Psoas muscle (tissue), 8 donors: ENCODE data around the gene AKAP6. TPM values are rescaled to one million over a fixed set of nuclear protein-coding genes. Genes with fewer than 3 reads are reported as not detected.

Experiments
- ATAC-seq, 4 donors: fragments of 200-7000 bp; cut with Tn5 transposase; one replicate each; pipeline ENCODE4 v1.9.1; 2020; ENCODE audit warnings: moderate library complexity in 3 of 4, mild to moderate bottlenecking in 2 of 4
- DNase-seq, 2 donors: peaks; one replicate each; pipeline ENCODE4 v3.0.0-alpha.2; 2020
- H3K27ac ChIP-seq: fragments of 200-600 bp; one replicate; pipeline ENCODE4 v1.8.0; 2022
- H3K27me3 ChIP-seq, 3 donors: fragments of 200-600 bp in 1 of 3; one replicate each; pipeline versions ENCODE4 v1.6.1 to v1.8.0; 2013 to 2022; ENCODE audit warnings: low read length in 2 of 3, mild to moderate bottlenecking in 2 of 3, moderate library complexity in 1 of 3; ENCODE audit not compliant: insufficient read depth in 3 of 3
- H3K36me3 ChIP-seq, 2 donors: fragments of 200-600 bp in 1 of 2; one replicate each; pipeline versions ENCODE4 v1.6.1 to v1.8.0; 2013 to 2022; ENCODE audit warnings: low read depth in 1 of 2, mild to moderate bottlenecking in 1 of 2, moderate library complexity in 1 of 2; ENCODE audit not compliant: insufficient read depth in 1 of 2
- H3K4me1 ChIP-seq: fragments of 200-600 bp; one replicate; pipeline ENCODE4 v1.8.0; 2022
- H3K4me3 ChIP-seq: fragments of 200-600 bp; one replicate; pipeline ENCODE4 v1.8.0; 2022; ENCODE audit warnings: mild to moderate bottlenecking
- H3K9me3 ChIP-seq: fragments of 200-600 bp; one replicate; pipeline ENCODE4 v1.8.0; 2022
- WGBS, 3 donors: extraction: QIAGEN DNeasy Blood & Tissue Kit; methylation state at CpG; one replicate each; pipeline versions ENCODE4 v1.1.6 to v1.1.7; 2013; 5-methylcytosine and 5-hydroxymethylcytosine counted together
- intact Hi-C, 2 donors: fragments of 100-400 bp; cut with DNase I; formaldehyde crosslinking; loops; one replicate each; pipeline versions ENCODE4 v1.11.0 to v1.14.2; 2022
- polyA plus RNA-seq, 3 donors: library from polyadenylated mRNA; stranded (reverse); fragments of 200-250 nt; gene quantifications; one replicate each; pipeline ENCODE4 v1.2.3, GENCODE V29; 2013
- total RNA-seq, 4 donors: library from RNA; stranded (reverse); fragmentation: NEBNext Ultra II Directional in 2 of 4; extraction: Animal tissue kit (Norgen Biotek cat#: 25700) in 2 of 4; gene quantifications; one replicate each; pipeline versions ENCODE4 v1.2.1 to v1.2.4, GENCODE V29; 2021 to 2023
- TF ChIP-seq, protein P1 (sequence below): fragments of 200-600 bp; IDR thresholded peaks from one replicate; pipeline ENCODE4 v1.8.0; 2022; ENCODE audit warnings: antibody characterized with exemption
- donor health status: healthy with polysubstance abuse.
- donor health status: DM: no; HTN: no; CAD: no; lungs with moderate emphysema.
- donor health status: Bipolar disorder and iron deficiency.
- donor health status: healthy.
- donor health status: DM: yes; HTN: yes; CAD: no.
- donor health status: DM: no; HTN: no; CAD: no.
- donor health status: DM: no; HTN: no; CAD: no.
- donor health status: DM: yes; HTN: yes; CAD: no.

AKAP6 gene
- total and polyA plus RNA-seq, 7 donors = 9.1 to 173 (median 113) TPM

GRCh38 chr14:32494609-32495434 is 165.7 kb downstream of the AKAP6 start:
- TF ChIP-seq, protein P1, sequence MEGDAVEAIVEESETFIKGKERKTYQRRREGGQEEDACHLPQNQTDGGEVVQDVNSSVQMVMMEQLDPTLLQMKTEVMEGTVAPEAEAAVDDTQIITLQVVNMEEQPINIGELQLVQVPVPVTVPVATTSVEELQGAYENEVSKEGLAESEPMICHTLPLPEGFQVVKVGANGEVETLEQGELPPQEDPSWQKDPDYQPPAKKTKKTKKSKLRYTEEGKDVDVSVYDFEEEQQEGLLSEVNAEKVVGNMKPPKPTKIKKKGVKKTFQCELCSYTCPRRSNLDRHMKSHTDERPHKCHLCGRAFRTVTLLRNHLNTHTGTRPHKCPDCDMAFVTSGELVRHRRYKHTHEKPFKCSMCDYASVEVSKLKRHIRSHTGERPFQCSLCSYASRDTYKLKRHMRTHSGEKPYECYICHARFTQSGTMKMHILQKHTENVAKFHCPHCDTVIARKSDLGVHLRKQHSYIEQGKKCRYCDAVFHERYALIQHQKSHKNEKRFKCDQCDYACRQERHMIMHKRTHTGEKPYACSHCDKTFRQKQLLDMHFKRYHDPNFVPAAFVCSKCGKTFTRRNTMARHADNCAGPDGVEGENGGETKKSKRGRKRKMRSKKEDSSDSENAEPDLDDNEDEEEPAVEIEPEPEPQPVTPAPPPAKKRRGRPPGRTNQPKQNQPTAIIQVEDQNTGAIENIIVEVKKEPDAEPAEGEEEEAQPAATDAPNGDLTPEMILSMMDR = no peak
- Histone ChIP-seq H3K36me3 (no peaks in the 10 kb centered on the region), H3K9me3 (no peaks in the 10 kb centered on the region), H3K27me3 (no peaks in the 10 kb centered on the region), H3K4me3 (peak overlapping the region; percentile 73), H3K4me1 (peaks cover 39% of the 10 kb centered on the region), H3K27ac (peak overlapping the region; percentile 95)
- intact Hi-C loops = loop anchor here (2.0 to 10.0 kb wide), 2 partner anchors 14 to 60 kb away; no protein-coding TSS in a partner anchor
- ATAC-seq (peak; percentile 86 to 89 (median 87)), DNase-seq (peak; percentile 20 to 59)
- WGBS, 3 donors = 21 to 28% (median 27%) methylated on average over 5 of the region's 5 CpGs

- intact Hi-C loops = loop anchor here (2.0 to 10.0 kb wide), 2 partner anchors 13 to 59 kb away; no protein-coding TSS in a partner anchor
- Histone ChIP-seq H3K9me3 (no peaks in the 10 kb centered on the region), H3K36me3 (no peaks in the 10 kb centered on the region), H3K27ac (peak overlapping the region; percentile 95), H3K4me1 (peaks cover 45% of the 10 kb centered on the region), H3K27me3 (no peaks in the 10 kb centered on the region), H3K4me3 (peak overlapping the region; percentile 73)
- TF ChIP-seq, protein P1 = no peak
- ATAC-seq (peak in 1 of 4 donors; percentile 53), DNase-seq (no peak)
- 26 to 30% (median 29%) methylated on average over 6 of the region's 6 CpGs for WGBS, 3 donors
These were observed 166.3 kb downstream of the AKAP6 start for GRCh38 chr14:32495435-32495734.

DNA sequence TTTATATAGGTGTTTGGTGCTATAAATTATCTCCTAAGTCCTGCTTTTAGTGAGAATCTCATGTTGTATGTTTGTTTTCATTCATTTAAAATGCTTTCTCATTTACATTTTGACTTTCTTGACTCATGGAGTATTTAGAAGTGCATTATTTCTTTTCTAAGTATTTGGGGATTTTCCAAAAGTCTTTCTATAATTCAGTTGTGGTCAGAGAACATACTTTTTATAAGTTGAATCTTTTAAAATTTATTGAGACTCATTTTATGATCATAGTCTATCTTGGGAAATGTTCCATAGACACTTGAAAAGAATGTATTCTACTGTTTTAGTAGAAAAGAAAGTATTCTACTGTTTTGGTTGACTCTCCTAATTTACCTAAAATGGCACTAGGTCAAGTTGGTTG is 168.2 kb downstream of the AKAP6 start:
- Histone ChIP-seq H3K27ac (peak overlapping the region; percentile 95), H3K4me3 (peak overlapping the region; percentile 73), H3K9me3 (no peaks in the 10 kb centered on the region), H3K27me3 (no peaks in the 10 kb centered on the region), H3K4me1 (peaks cover 39% of the 10 kb centered on the region), H3K36me3 (no peaks in the 10 kb centered on the region)
- intact Hi-C loops = loop anchor here in 1 of 2 donors (10.0 kb wide), 1 partner anchor 58 kb away; no protein-coding TSS in a partner anchor
- DNase-seq (no peak), ATAC-seq (no peak)
- TF ChIP-seq, protein P1 = no peak

DNA sequence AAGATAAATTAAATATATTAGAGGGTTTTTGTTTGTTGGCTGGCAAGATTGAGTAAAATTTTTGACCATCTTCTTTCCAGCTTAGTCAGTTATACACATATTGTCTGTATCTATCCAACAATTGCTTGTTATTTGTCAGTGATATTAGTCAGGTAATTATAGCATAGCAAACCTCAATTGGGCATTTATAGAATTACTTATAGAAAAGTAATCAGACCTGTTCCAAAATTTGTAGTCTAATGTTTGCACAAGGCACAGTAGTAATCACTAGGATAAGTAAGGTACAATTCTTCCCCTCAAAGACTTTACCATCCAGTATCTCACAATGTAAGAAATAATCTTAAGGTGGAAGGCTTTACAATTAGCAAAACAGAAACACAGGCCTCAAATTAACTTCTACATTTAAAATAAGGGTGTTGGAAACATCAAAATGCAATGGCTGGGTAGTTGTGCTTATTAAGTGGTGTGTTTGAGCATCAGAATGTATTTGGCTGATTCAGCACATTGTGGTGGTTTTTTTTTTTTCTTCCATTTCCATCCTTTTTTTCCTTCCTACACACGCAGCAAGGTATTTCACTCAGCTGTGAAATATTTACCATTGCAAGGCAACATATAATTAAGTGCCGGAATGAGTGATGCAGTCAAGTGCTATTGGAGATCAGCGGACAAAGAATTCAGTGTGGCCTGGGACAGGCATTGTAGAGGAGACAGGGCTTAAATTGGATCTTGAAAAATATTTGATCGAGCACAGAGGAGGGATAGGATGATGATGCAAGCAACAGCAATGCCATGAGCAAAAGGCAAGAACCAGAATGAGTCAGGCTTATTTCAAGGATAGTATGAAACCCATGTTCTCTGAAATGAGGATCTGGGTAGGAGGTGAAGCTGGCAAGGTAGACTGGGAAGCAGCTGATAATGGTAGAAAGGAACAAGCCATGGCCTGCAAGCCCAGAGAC is 178.2 kb downstream of the AKAP6 start:
- DNase-seq = no peak
- peak; percentile 73 to 79 (median 78) for ATAC-seq
- intact Hi-C loops = no loop called here
- Histone ChIP-seq H3K4me3 (peak overlapping the region; percentile 33), H3K36me3 (no peaks in the 10 kb centered on the region), H3K9me3 (no peaks in the 10 kb centered on the region), H3K27ac (peak overlapping the region; percentile 91), H3K27me3 (no peaks in the 10 kb centered on the region), H3K4me1 (peaks cover 60% of the 10 kb centered on the region)
- TF ChIP-seq, protein P1 = no peak
- 37 to 39% (median 38%) methylated on average over 4 of the region's 4 CpGs for WGBS, 3 donors
